Activated T-cell treated with anti-CD3 and anti-CD28 coated beads, Interleukin-2, amount 50 U/mL, for 48 hours (primary cell): Measurements from ENCODE around the gene EMC1.
"Not testable (repeated sequence)": the region's sequence is repeated elsewhere in the genome, so short reads cannot be mapped to it uniquely, and the experiment has no call there.

Source experiments
- DNase-seq, 2 experiments: peaks; one replicate each; pipeline ENCODE4 v3.0.0-alpha.2; 2020

Gene EMC1

DNA sequence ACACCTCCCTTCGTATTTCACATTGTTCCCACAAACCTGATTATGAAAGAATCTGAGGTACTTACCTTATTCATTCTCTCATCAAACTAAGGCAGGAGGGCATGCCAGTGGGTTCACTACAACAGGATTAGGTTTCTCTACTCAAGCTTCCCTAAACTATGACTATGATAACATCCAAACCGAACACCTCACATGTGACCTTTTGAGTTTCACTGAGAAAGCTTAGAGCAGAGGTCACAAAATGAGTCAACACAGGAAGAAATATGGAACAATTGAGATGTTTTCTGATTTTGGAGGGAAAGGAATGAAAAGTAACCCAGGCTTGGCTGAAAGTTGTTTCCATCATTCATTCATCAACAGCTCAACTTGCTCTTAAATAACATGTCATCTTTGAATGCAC lies 65.3 kb downstream of the EMC1 start:
- no peak for DNase-seq

DNA sequence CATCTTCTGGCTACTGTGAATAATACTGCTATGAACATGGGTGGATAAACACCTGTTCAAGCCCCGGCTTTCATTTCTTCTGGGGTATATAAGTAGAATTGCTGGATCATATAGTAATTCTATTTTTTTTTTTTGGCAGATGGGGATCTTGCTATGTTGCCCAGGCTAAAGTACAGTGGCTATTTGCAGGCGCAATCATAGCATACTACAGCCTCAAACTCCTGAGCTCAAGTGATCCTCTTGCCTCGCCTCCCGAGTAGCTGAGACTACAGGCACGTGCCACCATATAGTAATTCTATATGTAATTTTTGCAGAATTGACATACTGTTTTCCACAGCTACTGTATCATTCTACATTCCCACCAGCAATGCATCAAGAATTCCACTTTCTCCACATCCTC lies 69.1 kb downstream of the EMC1 start:
- no peak for DNase-seq

DNA sequence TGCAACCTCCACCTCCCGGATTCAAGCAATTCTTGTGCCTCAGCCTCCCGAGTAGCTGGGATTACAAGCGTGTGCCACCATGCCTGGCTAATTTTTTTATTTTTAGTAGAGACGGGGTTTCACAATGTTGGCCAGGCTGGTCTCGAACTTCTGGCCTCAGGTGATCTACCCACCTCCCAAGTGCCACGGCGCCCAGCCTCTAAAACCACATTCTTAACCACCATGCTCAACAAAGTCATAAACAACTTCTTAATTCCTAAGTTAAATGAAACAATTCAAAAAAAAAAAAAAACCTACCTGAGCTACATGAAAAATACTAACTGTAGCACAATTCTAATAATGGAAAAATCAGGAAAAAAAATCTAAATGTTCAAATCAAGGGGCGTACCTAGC lies 71.1 kb downstream of the EMC1 start:
- DNase-seq = not testable (repeated sequence)

DNA sequence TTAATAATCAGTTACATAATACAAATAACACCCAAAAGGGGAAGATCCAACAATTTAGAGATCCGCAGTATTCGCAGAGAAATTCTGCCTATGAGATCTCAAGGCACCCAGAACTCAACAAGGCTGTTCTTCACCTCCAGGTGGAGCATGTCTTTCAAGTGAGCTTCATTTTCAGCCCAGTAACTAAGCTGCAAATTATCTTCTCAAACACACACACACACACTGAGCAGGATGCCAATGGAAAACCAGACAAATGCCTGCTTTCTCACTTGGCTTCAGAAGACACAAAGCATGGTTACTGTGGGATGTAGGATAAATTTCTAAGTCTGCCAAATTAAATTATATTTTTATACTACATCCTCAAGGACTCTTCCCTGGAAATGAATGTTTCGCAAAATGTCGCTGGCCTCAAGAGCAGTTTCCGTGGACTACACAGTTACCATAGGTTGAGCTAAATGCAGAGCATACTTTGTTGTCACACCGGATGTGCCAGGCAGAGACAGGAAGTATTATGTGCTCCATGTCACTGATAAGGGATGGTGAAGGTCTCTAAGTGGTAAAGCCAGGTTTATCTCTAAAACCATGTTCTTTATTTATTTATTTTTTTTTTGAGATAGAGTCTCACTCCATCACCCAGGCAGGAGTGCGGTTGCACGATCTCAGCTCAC lies 71.6 kb downstream of the EMC1 start:
- peak in 1 of 2 experiments; percentile 29 for DNase-seq

DNA sequence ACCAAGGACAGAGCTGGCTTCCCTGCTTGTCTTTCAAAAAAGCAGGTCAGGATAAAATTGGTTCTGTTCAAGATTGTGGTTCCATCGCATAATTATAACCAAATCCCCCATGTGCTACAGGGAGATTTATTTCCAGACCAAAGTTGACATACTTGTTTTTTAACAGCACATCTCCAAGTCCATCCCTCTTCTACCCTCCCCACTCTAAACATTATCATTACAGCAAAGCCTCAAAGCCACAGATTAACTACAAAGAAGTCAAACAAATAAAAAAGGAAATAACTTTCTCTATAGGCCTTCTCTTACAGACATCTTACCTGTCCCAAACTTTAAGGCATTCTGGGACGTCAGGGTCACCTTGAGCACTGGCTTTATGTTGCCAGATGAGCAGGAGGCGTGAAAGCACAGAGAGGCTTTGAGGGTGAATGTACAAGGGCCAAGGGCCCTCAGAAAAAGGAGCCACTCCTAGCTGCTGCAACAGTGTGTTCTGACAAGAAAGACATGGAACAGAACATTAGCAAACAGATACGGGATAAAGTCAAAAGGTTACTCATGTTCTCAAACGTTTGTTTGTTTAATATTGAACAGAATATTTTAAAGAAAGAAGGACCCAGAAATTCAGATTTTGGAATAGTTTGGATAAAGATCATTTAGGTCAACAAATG lies 72.5 kb downstream of the EMC1 start:
- DNase-seq = no peak

DNA sequence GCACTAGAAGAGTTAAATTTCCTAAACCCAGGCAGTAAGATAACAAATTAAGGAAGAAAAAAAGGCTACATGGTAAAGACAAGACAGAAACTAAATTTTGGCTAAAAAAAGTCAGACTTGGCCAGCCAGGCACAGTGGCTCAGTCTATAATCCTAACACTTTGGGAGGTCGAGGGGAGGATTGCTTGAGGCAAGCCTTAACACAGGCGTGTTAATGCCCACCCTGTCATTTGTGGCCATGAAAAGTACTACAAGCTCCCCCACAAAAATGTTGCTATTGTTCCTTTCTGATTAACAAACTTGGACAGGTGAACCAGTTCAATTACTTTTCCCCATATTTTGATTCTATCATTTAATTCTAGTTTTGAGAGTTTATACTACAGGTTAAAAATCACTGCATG lies 73.5 kb downstream of the EMC1 start:
- no peak for DNase-seq

DNA sequence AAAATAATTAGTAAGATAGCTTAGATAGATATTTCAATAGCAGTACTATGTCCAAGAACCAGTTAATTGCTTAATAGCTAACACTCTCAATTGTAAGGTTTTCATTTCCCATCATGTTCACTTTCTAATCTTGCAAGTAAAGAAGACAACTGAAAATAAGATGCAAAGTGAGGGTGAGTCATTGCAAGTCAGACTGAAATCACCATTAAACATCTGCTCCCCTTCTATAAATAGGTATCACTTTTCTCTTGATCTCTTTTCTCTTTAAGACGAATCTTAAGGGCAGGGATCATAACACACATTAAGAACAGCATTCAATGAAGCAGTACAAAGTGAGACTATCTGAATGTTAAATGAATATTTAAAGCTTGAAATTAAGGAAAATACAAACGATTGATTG lies 81.7 kb downstream of the EMC1 start:
- DNase-seq = no peak

DNA sequence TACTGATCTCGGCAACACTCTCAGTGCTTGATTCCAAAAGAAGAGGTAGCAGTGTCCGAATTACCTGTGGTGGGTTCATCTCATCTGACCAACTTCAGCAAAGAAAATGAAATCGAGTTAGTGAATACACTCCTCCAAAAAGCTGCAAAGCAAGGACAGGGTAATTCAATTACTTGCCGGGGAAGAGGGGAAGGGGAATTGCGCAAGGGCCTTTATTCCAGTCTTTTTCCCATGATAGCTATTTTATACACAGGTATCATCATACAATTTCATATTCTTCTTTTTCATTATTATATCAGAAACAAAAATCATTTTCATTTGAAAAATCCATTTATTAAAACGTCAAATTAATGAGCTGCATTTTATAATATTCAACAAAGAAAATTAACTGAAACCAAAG lies 84.2 kb downstream of the EMC1 start:
- no peak for DNase-seq

DNA sequence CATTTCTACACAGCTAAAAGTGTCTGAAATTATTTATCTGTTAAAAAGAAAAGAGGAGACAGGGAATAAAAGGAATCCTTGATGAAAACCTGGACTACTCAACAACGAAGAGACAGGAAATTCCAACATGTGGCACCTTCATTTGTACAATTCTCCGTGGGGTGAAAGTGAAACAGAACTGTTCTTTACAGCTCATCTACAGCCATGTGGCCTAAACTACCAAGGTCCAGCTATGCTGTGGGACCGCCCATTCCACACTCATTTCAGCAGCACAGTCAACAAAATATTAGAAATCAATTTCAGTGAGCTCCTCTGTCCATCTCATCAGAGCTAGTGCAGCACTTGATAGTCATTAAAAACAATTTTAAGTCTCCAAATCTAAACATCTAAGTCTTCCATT lies 85.3 kb downstream of the EMC1 start:
- DNase-seq = no peak
